H1 (cell line): ENCODE measurements around the gene ZNF333. TPM values are rescaled to one million over a fixed set of nuclear protein-coding genes. Genes with fewer than 3 reads are reported as not detected.

Experiments
- CTCF ChIA-PET: fragments of 300-600 bp; sonication (Branson Sonifier 250); formaldehyde crosslinking; loops from one replicate; lab custom pipeline; 2021; ENCODE audit not compliant: partially characterized antibody; lab: Charles Lee
- POLR2A ChIA-PET: fragments of 300-600 bp; sonication (Branson Sonifier 250); formaldehyde crosslinking; loops from one replicate; lab custom pipeline; 2021; ENCODE audit warnings: inconsistent platforms; ENCODE audit not compliant: partially characterized antibody; lab: Charles Lee
- DNase-seq, 2 experiments: peaks; one replicate each; pipeline versions ENCODE4 v3.0.0 to v3.0.0-alpha.2; 2010 to 2022; ENCODE audit warnings: low spot score in 2 of 2, low read depth in 1 of 2, mixed read lengths in 1 of 2
- FAIRE-seq: peaks from 2 replicates; lab custom pipeline; 2011; peaks lifted over from hg19 to GRCh38; lab: Jason Lieb, UNC
- H2AFZ ChIP-seq: 2 replicates; pipeline ENCODE4 v1.8.1; 2012; ENCODE audit warnings: low read length, inconsistent platforms
- H2AK5ac ChIP-seq: 2 replicates; pipeline ENCODE4 v1.6.1; 2013; ENCODE audit warnings: low read depth, low read length
- H2BK120ac ChIP-seq: replicated peaks from 2 replicates; pipeline ENCODE3; 2013; ENCODE audit warnings: low read depth, low read length, inconsistent platforms
- H2BK12ac ChIP-seq: 2 replicates; pipeline ENCODE4 v1.6.1; 2013; ENCODE audit warnings: low read depth, low read length
- H2BK15ac ChIP-seq: 2 replicates; pipeline ENCODE4 v1.6.1; 2013; ENCODE audit warnings: low read length
- H2BK20ac ChIP-seq: 2 replicates; pipeline ENCODE4 v1.6.1; 2013; ENCODE audit warnings: low read length
- H2BK5ac ChIP-seq: 2 replicates; pipeline ENCODE4 v1.6.1; 2013; ENCODE audit warnings: low read depth, low read length
- H3K14ac ChIP-seq: 2 replicates; pipeline ENCODE4 v1.6.1; 2013; ENCODE audit warnings: inconsistent platforms; ENCODE audit not compliant: insufficient read length
- H3K18ac ChIP-seq: 2 replicates; pipeline ENCODE4 v1.6.1; 2013; ENCODE audit warnings: low read length; ENCODE audit errors: extremely low read depth
- H3K23ac ChIP-seq: 2 replicates; pipeline ENCODE4 v1.6.1; 2013; ENCODE audit warnings: inconsistent platforms; ENCODE audit not compliant: insufficient read length
- H3K23me2 ChIP-seq: 2 replicates; pipeline ENCODE4 v1.6.1; 2013; ENCODE audit warnings: low read depth, low read length
- H3K27ac ChIP-seq: 2 replicates; pipeline ENCODE4 v1.6.1; 2011; ENCODE audit warnings: low read depth, low read length, inconsistent platforms
- H3K27me3 ChIP-seq, 4 experiments: replicated peaks in 1 of 4; 1 replicate in 1 of 4; 2 replicates in 3 of 4; pipeline versions ENCODE4 v1.6.1 to v1.8.1; 2011 to 2013; ENCODE audit warnings: low read length in 3 of 4, mild to moderate bottlenecking in 3 of 4, inconsistent platforms in 2 of 4, mixed read lengths in 2 of 4, moderate library complexity in 1 of 4; ENCODE audit not compliant: control insufficient read depth in 3 of 4, insufficient read depth in 3 of 4; ENCODE audit errors: extremely low read depth in 1 of 4
- H3K36me3 ChIP-seq, 4 experiments: 2 replicates each; pipeline versions ENCODE4 v1.6.1 to v1.8.1; 2011 to 2013; ENCODE audit warnings: mild to moderate bottlenecking in 4 of 4, low read length in 3 of 4, moderate library complexity in 2 of 4, control low read depth in 1 of 4, inconsistent platforms in 1 of 4; ENCODE audit not compliant: insufficient read depth in 4 of 4, control insufficient read depth in 2 of 4
- H3K4ac ChIP-seq: replicated peaks from 2 replicates; pipeline ENCODE3; 2013; ENCODE audit warnings: low read length, low read depth, mixed read lengths, inconsistent platforms; ENCODE audit not compliant: insufficient read length
- H3K4me1 ChIP-seq, 4 experiments: replicated peaks in 1 of 4; 1 replicate in 1 of 4; 2 replicates in 3 of 4; pipeline versions ENCODE4 v1.6.1 to v1.8.1; 2011 to 2013; ENCODE audit warnings: low read length in 3 of 4, inconsistent platforms in 2 of 4, mixed read lengths in 1 of 4; ENCODE audit not compliant: insufficient read depth in 4 of 4, control insufficient read depth in 3 of 4
- H3K4me2 ChIP-seq, 2 experiments: 2 replicates each; pipeline versions ENCODE4 v1.6.1 to v1.8.1; 2011 to 2013; ENCODE audit warnings: low read depth in 2 of 2, low read length in 2 of 2, control low read depth in 1 of 2, inconsistent platforms in 1 of 2, mild to moderate bottlenecking in 1 of 2; ENCODE audit not compliant: insufficient read depth in 1 of 2
- H3K4me3 ChIP-seq, 4 experiments: fragments of 200-600, 300-600 bp in 1 of 4; sonication (generic), shearing (Covaris generic), sonication (Bioruptor Twin) in 1 of 4; 2 replicates each; pipeline versions ENCODE4 v1.5.1 to v1.8.1; 2011 to 2016; ENCODE audit warnings: low read length in 4 of 4, low read depth in 3 of 4, control low read depth in 2 of 4, inconsistent platforms in 2 of 4, mild to moderate bottlenecking in 2 of 4, mixed read lengths in 1 of 4, moderate library complexity in 1 of 4; ENCODE audit not compliant: insufficient read depth in 2 of 4; ENCODE audit errors: extremely low read depth in 1 of 4
- H3K56ac ChIP-seq: replicated peaks from 2 replicates; pipeline ENCODE3; 2013; ENCODE audit warnings: low read depth, mild to moderate bottlenecking, mixed read lengths, low read length, inconsistent platforms; ENCODE audit not compliant: insufficient read length
- H3K79me1 ChIP-seq: 2 replicates; pipeline ENCODE4 v1.6.1; 2013; ENCODE audit warnings: low read depth, low read length, control low read depth
- H3K79me2 ChIP-seq, 2 experiments: 2 replicates each; pipeline versions ENCODE4 v1.6.1 to v1.8.1; 2012 to 2013; ENCODE audit warnings: low read length in 2 of 2, mild to moderate bottlenecking in 2 of 2, inconsistent platforms in 1 of 2; ENCODE audit not compliant: insufficient read depth in 2 of 2, control insufficient read depth in 1 of 2
- H3K9ac ChIP-seq, 4 experiments: replicated peaks in 1 of 4; 1 replicate in 1 of 4; 2 replicates in 3 of 4; pipeline versions ENCODE4 v1.6.1 to v1.8.1; 2011 to 2013; ENCODE audit warnings: low read depth in 3 of 4, low read length in 3 of 4, control low read depth in 2 of 4, mild to moderate bottlenecking in 2 of 4, moderate library complexity in 2 of 4, inconsistent platforms in 1 of 4; ENCODE audit errors: extremely low read depth in 1 of 4
- H3K9me3 ChIP-seq, 2 experiments: 2 replicates each; pipeline versions ENCODE4 v1.6.1 to v1.8.1; 2012 to 2013; ENCODE audit warnings: mild to moderate bottlenecking in 2 of 2, moderate library complexity in 2 of 2, control low read depth in 1 of 2, inconsistent platforms in 1 of 2, low read depth in 1 of 2, low read length in 1 of 2, mixed read lengths in 1 of 2; ENCODE audit not compliant: insufficient read depth in 2 of 2
- H4K20me1 ChIP-seq, 2 experiments: replicated peaks in 1 of 2; 2 replicates each; pipeline versions ENCODE3 to v1.8.1; 2011 to 2013; ENCODE audit warnings: inconsistent platforms in 2 of 2, low read length in 2 of 2, mild to moderate bottlenecking in 1 of 2; ENCODE audit not compliant: insufficient read depth in 2 of 2, control insufficient read depth in 1 of 2
- H4K5ac ChIP-seq: 2 replicates; pipeline ENCODE4 v1.6.1; 2013; ENCODE audit warnings: low read length, low read depth, mixed read lengths, inconsistent platforms; ENCODE audit not compliant: insufficient read length
- H4K8ac ChIP-seq: 2 replicates; pipeline ENCODE4 v1.8.0; 2013; ENCODE audit warnings: mild to moderate bottlenecking, moderate library complexity, low read length, inconsistent platforms; ENCODE audit not compliant: insufficient read depth; ENCODE audit errors: extremely low read depth
- H4K91ac ChIP-seq: replicated peaks from 2 replicates; pipeline ENCODE3; 2013; ENCODE audit warnings: low read length, mixed read lengths, inconsistent platforms; ENCODE audit not compliant: insufficient read length
- EZH2 ChIP-seq: fragments of 200-600 bp; sonication (generic); IDR thresholded peaks from 2 replicates; pipeline ENCODE4 v1.7.1; 2012; ENCODE audit warnings: low read depth, mild to moderate bottlenecking, moderate library complexity, low read length, inconsistent platforms; ENCODE audit not compliant: severe bottlenecking
- KDM1A ChIP-seq: fragments of 200-600, 300-600 bp; sonication (generic); IDR thresholded peaks from 2 replicates; pipeline ENCODE4 v1.7.1; 2016; ENCODE audit warnings: mild to moderate bottlenecking, low read length, borderline replicate concordance
- KDM4A ChIP-seq: IDR thresholded peaks from one replicate; pipeline ENCODE4 v1.7.1; 2012; ENCODE audit warnings: low read depth, mild to moderate bottlenecking, moderate library complexity, low read length, inconsistent platforms; ENCODE audit not compliant: severe bottlenecking
- SIX5 ChIP-seq: IDR thresholded peaks from 2 replicates; pipeline ENCODE4 v1.6.1; 2011; ENCODE audit warnings: mild to moderate bottlenecking, low read depth, low read length
- WGBS, 2 experiments: shearing (Covaris generic) in 1 of 2; methylation state at CpG; one replicate each; pipeline versions ENCODE4 v1.1.6 to v1.1.7; 2013 to 2015; ENCODE audit warnings: low lambda C conversion rate in 2 of 2, mixed read lengths in 2 of 2, inconsistent platforms in 1 of 2, low coverage in 1 of 2, missing lambda C conversion rate in 1 of 2; ENCODE audit not compliant: insufficient replicate concordance in 2 of 2, insufficient coverage in 1 of 2, insufficient read length in 1 of 2; ENCODE audit errors: extremely low coverage in 1 of 2, missing lambda C conversion rate in 1 of 2; 5-methylcytosine and 5-hydroxymethylcytosine counted together
- polyA plus RNA-seq, 7 experiments: library from polyadenylated mRNA; depleted of rRNA in 3 of 7; stranded (reverse) in 5 of 7; unstranded in 2 of 7; fragments of >200 nt in 5 of 7; fragments of 200-250 nt in 2 of 7; gene quantifications; 1 replicate in 5 of 7; 2 replicates in 1 of 7; 4 replicates in 1 of 7; pipeline versions ENCODE4 v1.2.1 to v1.2.3, GENCODE V29; 2011 to 2013; ENCODE audit warnings: missing spikeins in 2 of 7, mixed read lengths in 2 of 7
- total RNA-seq: library from RNA; stranded (reverse); fragmentation: NEBNext Ultra II Directional; extraction: Animal tissue kit (Norgen Biotek cat#: 25700); gene quantifications from 2 replicates; pipeline ENCODE4 v1.2.1, GENCODE V29; 2021

Gene ZNF333
- total and polyA plus RNA-seq, 2 of the 8 experiments (the other 6 are each of a cell fraction or from before 2014, with no cell fraction given): 7.3 to 8.4 TPM

GRCh38 chr19:14661372-14661924 lies 28.4 kb upstream of the ZNF333 start:
- CTCF ChIA-PET: interaction anchor here (1.2 kb wide), 1 partner anchor 60 kb away, joined by 3 read pairs; no protein-coding TSS in a partner anchor
- DNase-seq (no peak), FAIRE-seq (no peak)
- Histone ChIP-seq H3K23me2 (no peaks in the 10 kb centered on the region; the same call in 1 of the 2 replicates), H3K4me1 (no peaks in the 10 kb centered on the region), H3K18ac (no peak overlapping the region), H2BK15ac (no peak overlapping the region), H3K79me1 (no peaks in the 10 kb centered on the region), H2BK20ac (no peak overlapping the region), H4K5ac (no peak overlapping the region), H4K20me1 (no peaks in the 10 kb centered on the region), H2BK12ac (no peak overlapping the region), H3K9ac (no peak overlapping the region), H2BK5ac (no peak overlapping the region), H3K27ac (no peak overlapping the region), H2AFZ (no peak overlapping the region), H2AK5ac (no peak overlapping the region), H3K36me3 (no peaks in the 10 kb centered on the region), H3K23ac (no peak overlapping the region), H4K8ac (no peak overlapping the region), H3K56ac (no peak overlapping the region), H3K4me2 (no peak overlapping the region), H3K27me3 (no peaks in the 10 kb centered on the region), H3K79me2 (no peaks in the 10 kb centered on the region), H2BK120ac (no peak overlapping the region), H4K91ac (no peak overlapping the region), H3K14ac (no peak overlapping the region), H3K4me3 (no peak overlapping the region), H3K4ac (no peak overlapping the region), H3K9me3 (peaks cover 39 to 43% of the 10 kb centered on the region in 2 experiments)
- 85% methylated on average over 12 of the region's 12 CpGs; no CpG with 5 or more reads in 1 of the 2 experiments for WGBS, 2 experiments
- TF ChIP-seq KDM1A (no peak), KDM4A (no peak), SIX5 (no peak), EZH2 (no peak)
- POLR2A ChIA-PET: no interaction called here
